KOPT-K1 (cell line): Measurements from ENCODE around the gene TP63.

ENCODE experiments used
- H3K27ac ChIP-seq: fragments of 200-600 bp; sonication (generic); 2 replicates; pipeline ENCODE4 v1.5.1; 2016; ENCODE audit warnings: antibody characterized with exemption, mild to moderate bottlenecking, low read depth, low read length; ENCODE audit not compliant: poor library complexity, severe bottlenecking
- H3K36me3 ChIP-seq: fragments of 200-600 bp; sonication (generic); 2 replicates; pipeline ENCODE4 v1.5.1; 2017; ENCODE audit warnings: antibody characterized with exemption, mild to moderate bottlenecking, low read length, moderate library complexity; ENCODE audit not compliant: insufficient read depth
- H3K9me3 ChIP-seq: fragments of 200-600 bp; sonication (generic); 2 replicates; pipeline ENCODE4 v1.5.1; 2017; ENCODE audit warnings: antibody characterized with exemption, low read length, mild to moderate bottlenecking; ENCODE audit not compliant: insufficient read depth, poor library complexity, severe bottlenecking

The TP63 gene

DNA sequence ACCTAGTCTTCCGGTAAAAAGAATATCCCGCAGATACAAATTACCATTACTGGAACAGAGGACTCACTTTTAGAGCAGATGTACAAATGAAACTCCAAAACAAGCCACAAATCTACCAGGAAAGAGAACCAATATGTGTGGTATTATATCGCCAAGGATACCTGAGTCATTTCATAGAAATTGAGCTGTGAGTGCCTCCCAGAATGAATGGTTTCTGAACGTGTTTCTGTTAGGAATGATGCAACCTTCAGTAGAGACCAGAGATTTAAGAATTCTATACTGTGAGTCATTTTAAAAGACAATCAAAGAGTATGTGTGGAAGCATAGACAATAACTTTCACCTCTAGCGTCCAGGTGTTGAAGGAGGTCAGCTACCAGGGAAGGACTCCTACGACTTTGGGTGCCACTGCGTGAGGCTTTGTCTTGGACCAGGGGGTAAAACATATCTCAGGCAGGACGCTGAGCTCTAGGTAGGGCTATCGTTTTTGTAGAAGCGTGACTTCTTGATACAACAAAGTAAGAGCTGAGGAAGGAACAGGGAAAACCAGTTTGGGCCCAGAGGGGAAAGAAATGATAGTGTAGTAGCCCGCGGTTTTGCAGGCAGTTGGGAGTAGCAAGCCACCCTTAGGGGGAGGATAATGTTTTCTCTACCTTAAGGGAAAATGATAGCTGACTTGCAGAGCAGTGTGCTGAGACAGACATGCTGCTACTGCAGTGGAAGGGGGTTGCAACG, 210.4 kb downstream of the TP63 start:
- H3K27ac ChIP-seq, result no peak overlapping the region
- no peaks in the 10 kb centered on the region for H3K9me3 ChIP-seq
- H3K36me3 ChIP-seq, result no peaks in the 10 kb centered on the region

DNA sequence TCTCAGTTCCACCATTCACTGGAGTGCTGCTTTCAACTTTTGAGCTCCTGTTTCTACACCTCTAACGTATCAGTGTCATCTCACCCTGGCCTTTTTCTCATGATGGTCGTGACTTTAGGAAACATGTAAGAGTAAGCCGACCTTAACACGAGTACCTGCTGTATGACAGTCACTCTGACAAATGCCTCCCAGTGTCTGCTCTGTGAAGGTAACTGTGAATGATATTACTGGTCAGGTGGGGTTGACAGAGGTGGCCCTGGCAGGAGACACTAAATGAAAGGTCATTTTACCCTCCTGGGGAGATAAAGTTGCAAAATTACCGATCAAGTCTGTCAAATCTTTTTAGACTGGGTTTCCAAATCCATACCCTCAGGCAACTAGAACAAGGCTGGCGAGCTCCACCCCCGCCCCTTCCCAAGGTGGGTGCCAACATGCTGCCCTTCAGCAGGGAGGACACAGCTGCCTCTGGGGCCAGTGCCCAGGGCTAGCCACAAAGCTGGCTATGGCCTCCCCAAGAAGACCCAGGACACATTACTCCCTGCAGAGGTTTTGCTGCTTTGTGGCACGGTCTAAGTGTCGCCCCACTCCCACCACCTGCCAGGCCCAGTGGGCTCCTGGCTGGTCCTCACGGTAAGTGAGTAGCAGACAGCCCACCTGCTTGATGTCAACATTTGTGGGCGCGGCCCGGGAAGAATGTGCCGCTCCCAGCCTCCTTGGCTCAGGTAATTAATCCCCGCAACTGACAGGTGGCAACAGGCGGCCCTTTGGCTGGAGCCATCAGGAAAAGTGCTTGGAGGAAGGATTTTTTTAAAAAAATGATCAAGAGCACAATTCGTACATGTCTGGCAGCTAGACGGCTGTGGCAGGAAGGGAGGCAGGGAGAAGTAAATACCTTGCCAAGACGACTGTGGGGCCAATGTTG, 211.8 kb downstream of the TP63 start:
- H3K9me3 ChIP-seq, result no peaks in the 10 kb centered on the region
- no peak overlapping the region for H3K27ac ChIP-seq
- no peaks in the 10 kb centered on the region for H3K36me3 ChIP-seq

DNA sequence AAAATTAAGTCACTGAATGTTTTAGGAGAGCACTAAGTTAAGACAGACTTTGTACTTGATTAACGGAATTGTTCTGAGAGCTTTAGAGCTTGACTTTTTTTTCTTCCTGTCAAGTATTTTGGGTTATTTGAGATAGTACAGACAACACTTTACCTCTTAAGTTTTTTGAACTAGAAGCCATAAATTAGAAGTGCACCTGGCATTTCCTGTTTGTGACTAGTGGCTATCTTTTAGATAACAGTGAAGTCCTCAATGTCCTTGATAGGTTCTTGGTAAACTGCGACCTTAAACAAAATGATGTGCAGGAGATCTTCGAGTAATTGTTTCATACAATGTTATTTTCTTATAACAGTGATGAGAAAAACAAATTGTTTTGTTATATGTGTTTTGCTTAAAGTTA, 213.9 kb downstream of the TP63 start:
- Histone ChIP-seq H3K27ac (no peak overlapping the region), H3K9me3 (no peaks in the 10 kb centered on the region), H3K36me3 (no peaks in the 10 kb centered on the region)

DNA sequence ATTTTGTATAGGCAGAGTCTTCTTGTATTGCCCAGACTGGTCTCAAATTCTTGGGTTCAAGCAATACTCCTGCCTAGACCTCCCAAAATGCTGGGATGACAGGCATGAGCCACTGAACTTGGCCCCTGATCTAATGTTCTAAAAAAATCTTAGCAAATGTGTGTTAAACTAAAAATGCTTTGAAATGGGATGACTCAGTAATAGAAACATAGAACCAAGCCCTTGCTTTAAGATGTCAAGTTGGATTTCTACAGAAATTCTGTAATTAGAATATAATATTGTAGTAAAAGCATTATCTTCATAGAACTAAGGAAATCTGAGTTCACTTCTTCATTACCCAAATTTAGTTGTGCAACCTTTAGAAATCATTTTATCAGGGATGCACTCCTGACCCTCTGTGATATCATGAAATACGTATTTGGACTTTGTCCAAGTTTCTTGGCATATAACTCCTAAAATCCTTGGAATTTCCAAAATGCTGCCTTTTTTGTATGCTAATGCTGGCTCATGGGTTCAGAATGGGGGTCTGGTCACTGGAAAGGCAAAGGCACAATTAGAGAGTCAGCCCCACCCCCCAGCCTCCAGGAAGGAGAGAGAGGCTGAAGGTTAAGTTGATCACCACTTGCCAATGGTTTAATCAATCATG, 217.3 kb downstream of the TP63 start:
- Histone ChIP-seq H3K9me3 (no peaks in the 10 kb centered on the region), H3K27ac (no peak overlapping the region), H3K36me3 (no peaks in the 10 kb centered on the region)

DNA sequence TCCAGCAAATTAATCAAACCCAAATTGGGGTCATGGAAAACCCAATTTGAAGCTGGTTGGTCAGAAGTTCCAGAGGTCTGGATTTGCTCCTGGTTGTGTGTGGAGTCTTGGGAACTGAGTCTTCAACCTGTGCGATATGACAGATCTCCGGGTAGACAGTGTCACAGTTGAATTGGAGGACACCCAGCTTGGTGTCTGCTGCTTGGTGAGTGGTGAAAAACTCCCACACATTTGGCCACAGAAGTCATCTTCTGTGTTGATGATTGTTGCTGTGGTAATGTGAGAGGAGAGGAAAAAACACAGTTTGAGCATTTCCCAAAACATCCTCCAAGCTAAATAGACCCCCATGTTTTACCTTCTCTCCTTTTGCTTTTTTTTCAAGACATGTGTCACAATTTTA, 218.1 kb downstream of the TP63 start:
- no peaks in the 10 kb centered on the region for H3K9me3 ChIP-seq
- no peaks in the 10 kb centered on the region for H3K36me3 ChIP-seq
- H3K27ac ChIP-seq, result no peak overlapping the region

DNA sequence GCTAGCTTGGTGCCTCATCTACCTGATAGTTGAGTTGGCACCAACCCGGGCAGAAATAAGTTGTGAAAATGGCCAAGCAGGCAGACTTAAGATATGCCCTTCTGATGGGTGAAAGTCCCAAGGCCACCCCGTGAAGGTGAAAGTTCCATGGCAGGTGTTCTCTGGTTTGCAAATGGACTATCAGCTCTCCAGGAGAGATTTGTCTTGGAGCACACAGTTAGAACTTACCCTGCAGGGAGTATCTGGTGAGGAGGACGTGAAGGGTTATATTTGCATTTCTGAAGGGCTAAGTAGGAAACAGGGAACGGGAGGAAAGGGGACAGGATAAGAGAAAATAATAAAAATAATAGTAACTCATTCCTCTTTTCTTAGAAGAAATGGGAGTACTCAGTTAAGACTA, 220.5 kb downstream of the TP63 start:
- no peaks in the 10 kb centered on the region for H3K36me3 ChIP-seq
- H3K27ac ChIP-seq, result no peak overlapping the region
- H3K9me3 ChIP-seq, result no peaks in the 10 kb centered on the region

DNA sequence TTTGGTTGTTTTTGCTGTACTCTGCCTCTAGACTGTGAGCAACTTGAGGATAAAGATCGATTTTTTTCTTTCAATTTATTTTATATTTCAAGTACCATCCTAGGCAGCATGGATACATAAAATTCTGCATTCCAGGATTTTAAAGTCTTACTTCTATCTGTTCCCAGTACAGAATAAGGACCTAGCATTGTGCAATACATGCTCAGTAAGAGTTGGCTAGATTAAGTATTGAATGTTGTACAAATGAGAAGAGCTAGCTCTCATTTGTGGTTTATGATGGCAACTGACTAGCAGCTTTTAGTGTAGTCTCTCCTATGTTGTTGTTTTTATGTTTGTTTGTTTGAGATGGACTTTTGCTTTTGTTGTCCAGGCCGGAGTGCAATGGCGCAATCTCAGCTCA, 222.7 kb downstream of the TP63 start:
- no peak overlapping the region for H3K27ac ChIP-seq
- H3K9me3 ChIP-seq, result no peaks in the 10 kb centered on the region
- H3K36me3 ChIP-seq, result no peaks in the 10 kb centered on the region

DNA sequence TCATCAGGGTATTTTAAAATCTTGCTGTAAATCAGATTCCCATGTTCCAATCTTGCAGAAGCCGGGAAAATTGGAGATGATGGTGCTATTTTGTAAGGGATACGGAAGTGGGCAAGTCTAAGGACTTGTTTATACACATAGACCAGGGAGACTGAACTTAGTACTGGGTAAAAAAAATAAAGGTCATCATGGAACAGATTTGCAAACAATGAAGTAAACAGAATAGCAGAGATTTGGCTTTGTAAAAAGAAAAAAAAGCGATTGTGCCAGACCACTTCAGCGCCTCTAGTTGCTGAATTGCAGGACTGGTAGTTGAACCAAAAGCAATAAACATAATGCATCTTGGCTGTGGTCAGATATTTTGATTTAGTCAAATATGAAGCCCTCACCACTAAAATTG, 229.1 kb downstream of the TP63 start:
- Histone ChIP-seq H3K36me3 (no peaks in the 10 kb centered on the region), H3K9me3 (no peaks in the 10 kb centered on the region), H3K27ac (no peak overlapping the region)

DNA sequence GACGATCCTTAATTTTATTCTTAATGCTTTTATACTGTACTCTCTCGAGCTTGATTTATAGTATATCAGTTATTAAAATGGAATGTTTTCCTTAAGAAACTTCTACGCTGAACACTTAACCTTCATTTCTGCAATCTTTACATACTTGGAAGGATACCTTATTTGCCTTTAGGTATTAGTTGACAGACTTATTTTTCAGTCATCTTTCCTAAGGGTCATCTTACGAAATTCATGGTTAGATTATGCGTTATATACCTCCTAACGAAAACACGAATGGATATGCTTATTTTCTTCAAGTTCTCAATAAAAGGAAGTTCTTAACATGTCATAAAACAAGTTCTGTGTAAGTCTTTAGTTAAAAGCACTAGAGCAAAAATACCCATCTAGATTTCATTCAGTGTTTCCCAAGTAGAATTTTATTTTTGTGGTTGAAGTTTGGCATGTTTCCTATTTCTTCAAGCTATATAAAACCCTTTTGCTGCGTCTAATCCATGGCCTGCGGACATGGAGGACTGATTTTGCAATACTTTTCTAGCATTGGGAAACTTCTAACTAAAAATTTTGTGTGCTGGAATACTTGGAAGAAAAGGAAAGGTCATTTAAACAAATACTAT, 231.3 kb downstream of the TP63 start:
- Histone ChIP-seq H3K36me3 (no peaks in the 10 kb centered on the region), H3K27ac (no peak overlapping the region), H3K9me3 (no peaks in the 10 kb centered on the region)

DNA sequence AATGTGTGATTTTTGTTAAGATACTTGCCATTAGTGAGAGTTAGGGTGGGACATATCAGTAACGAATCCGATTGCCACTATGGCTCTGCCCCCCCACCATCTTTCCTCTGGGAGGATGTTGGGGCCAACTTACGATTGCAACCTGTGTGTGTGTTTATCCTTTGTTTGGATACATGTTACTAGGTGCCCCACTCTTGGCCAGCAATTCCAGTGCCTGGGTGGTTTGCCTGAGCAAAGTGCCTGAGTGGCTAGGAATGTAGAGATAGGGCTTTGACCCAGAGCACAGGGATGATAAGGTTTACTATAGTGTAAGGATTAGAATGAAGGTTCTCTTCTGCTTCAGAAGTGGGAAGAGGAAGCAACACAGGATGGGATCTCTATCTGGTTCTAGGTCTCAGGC, 231.8 kb downstream of the TP63 start:
- H3K27ac ChIP-seq, result no peak overlapping the region
- no peaks in the 10 kb centered on the region for H3K36me3 ChIP-seq
- H3K9me3 ChIP-seq, result no peaks in the 10 kb centered on the region

DNA sequence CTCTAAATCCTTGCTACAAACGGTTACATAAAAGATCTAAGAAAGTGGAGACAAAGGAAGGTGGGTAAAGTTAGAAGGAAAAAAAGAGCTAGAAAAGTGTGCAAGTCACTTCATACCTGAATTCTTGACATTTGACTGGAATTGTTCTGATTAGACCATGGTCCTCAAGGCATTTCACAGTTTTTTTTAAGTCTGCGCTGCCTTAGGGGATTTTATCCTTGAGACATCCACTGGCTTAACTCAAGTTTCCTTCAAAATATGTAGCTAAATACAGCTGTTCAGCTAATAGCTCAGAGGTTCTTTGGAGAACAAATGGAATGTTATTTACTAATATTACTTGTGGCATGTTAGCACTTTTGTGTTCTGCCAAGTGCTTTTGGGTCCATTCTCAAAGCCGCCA, 236.9 kb downstream of the TP63 start:
- Histone ChIP-seq H3K9me3 (no peaks in the 10 kb centered on the region), H3K36me3 (no peaks in the 10 kb centered on the region), H3K27ac (no peak overlapping the region)

DNA sequence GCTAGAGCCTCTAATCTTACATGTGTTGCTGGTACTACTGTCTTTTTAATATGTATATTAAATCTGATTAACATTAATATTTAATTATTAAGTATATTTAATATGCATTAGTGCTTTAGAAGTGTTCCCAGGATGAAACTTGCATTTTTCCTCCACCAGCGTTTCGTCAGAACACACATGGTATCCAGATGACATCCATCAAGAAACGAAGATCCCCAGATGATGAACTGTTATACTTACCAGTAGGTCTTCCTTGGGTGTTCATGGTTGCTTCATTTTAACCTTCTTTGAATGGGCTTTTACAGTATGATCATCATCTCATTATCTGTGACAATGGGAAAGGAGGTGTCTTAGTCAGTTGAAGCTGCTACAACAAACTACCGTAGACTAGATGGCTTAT, 238.0 kb downstream of the TP63 start:
- Histone ChIP-seq H3K9me3 (no peaks in the 10 kb centered on the region), H3K27ac (no peak overlapping the region), H3K36me3 (no peaks in the 10 kb centered on the region)

DNA sequence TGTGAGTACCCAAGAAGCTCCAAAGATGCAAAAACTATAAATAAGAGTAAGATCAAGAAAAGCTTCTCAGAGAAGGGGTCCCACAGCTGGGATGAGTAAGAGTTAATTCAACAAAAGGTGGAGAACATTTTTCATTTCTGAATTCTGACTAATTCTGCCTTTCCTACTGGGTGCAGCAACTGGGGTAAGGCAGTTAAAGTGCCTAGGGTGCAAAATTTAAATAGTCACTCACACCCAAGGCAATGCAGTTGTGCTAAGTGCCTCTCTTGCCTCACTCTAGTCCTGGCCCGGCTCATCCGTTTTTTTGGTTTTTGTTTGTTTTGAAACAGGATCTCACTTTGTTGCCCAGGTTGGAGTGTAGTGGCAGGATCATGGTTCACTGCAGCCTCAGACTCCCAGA, 240.2 kb downstream of the TP63 start:
- no peaks in the 10 kb centered on the region for H3K36me3 ChIP-seq

DNA sequence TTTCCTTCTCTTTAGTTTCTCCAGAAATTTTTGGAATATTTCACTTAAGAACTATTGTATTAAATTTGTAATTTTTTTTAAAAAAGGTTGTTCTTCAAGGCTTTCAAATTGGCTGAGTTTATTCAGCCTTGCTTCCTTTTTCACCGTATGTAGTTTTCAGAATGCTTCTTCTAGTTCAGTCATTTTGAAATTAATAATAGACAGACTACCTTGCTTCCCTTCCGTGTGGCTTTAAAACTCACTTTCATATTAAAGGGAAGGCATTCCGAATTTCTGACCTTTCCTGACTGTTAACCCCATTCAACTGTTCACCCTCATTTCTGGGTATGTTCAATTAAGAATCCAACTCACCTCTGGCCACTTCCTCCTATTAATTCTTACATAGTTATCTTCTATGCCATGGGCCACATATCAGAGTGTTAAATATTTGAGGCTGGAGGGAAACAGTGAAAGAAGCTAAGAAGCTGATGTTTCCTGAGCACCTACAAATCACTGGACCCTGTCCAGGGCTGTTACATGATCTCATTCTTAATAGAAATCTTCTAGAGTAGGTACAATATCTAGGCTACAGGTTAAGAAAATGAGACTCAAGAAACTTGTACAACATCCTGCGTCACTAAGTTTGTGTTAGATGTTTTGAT, 252.0 kb downstream of the TP63 start:
- Histone ChIP-seq H3K27ac (no peak overlapping the region), H3K9me3 (no peaks in the 10 kb centered on the region), H3K36me3 (no peaks in the 10 kb centered on the region)

More for the DNA sequence above, 240.2 kb downstream of the TP63 start:
- Histone ChIP-seq H3K9me3 (no peaks in the 10 kb centered on the region), H3K27ac (no peak overlapping the region)

DNA sequence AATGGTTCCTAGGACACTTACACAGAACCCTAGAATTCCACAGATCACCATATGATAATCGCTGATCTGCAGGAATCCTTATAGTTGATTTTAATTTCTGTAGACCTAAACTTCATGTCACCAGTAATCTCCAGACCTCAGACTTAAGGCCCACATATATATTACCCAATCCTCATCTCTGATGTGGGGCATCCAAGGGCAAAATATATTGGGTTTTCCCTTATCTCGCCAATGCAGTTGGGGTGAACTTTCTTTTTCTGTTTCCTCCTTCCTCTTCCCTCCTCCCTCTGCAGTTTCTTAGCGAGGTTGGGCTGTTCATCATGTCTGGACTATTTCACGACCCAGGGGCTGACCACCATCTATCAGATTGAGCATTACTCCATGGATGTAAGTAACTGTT, 259.3 kb downstream of the TP63 start:
- H3K9me3 ChIP-seq, result no peaks in the 10 kb centered on the region
- no peaks in the 10 kb centered on the region for H3K36me3 ChIP-seq
- no peak overlapping the region for H3K27ac ChIP-seq
